IMR-90 (cell line): ENCODE measurements around the gene CCDC120. TPM values are rescaled to one million over a fixed set of nuclear protein-coding genes. Genes with fewer than 3 reads are reported as not detected.

Experiments used
- ATAC-seq: fragments of 200-7000 bp; cut with Tn5 transposase; 2 replicates; pipeline ENCODE4 v1.9.1; 2020; ENCODE audit warnings: low read depth, mild to moderate bottlenecking, moderate library complexity
- BruUV-seq: library from RNA; stranded (reverse); fragments of 400-500 nt; replicated peaks from 2 replicates; lab custom pipeline; 2021; lab: Mats Ljungman, UMichigan
- CTCF ChIA-PET: fragments of 300-600 bp; formaldehyde crosslinking; extraction: SDS; loops from one replicate; lab custom pipeline; 2021; ENCODE audit warnings: antibody characterized with exemption; lab: Yijun Ruan, JAX
- POLR2A ChIA-PET: fragments of 300-600 bp; sonication (Branson Sonifier 250); formaldehyde crosslinking; loops from one replicate; lab custom pipeline; 2022; ENCODE audit warnings: antibody characterized with exemption; ENCODE audit not compliant: unreplicated experiment; lab: Charles Lee
- DNase-seq: peaks from one replicate; pipeline ENCODE4 v3.0.0; 2013
- H2AFZ ChIP-seq: replicated peaks from 2 replicates; pipeline ENCODE3; 2013; ENCODE audit warnings: low read length, mild to moderate bottlenecking; ENCODE audit not compliant: poor library complexity
- H2AK5ac ChIP-seq: 2 replicates; pipeline ENCODE4 v1.6.1; 2013; ENCODE audit warnings: low read depth, low read length, inconsistent platforms
- H2AK9ac ChIP-seq: replicated peaks from 2 replicates; pipeline ENCODE3; 2013; ENCODE audit warnings: mild to moderate bottlenecking, low read depth, low read length, moderate library complexity; ENCODE audit not compliant: poor library complexity
- H2BK120ac ChIP-seq: 2 replicates; pipeline ENCODE4 v1.6.1; 2013; ENCODE audit warnings: low read depth, low read length, inconsistent platforms
- H2BK15ac ChIP-seq: 3 replicates; pipeline ENCODE4 v1.6.1; 2013; ENCODE audit warnings: low read depth, low read length, inconsistent platforms
- H2BK20ac ChIP-seq: 2 replicates; pipeline ENCODE4 v1.6.1; 2013; ENCODE audit warnings: low read depth, mild to moderate bottlenecking, inconsistent platforms, low read length, moderate library complexity
- H2BK5ac ChIP-seq: 2 replicates; pipeline ENCODE4 v1.6.1; 2013; ENCODE audit warnings: mild to moderate bottlenecking, low read depth, low read length, inconsistent platforms; ENCODE audit not compliant: poor library complexity, severe bottlenecking
- H3K14ac ChIP-seq: replicated peaks from 2 replicates; pipeline ENCODE4 v1.6.1; 2013; ENCODE audit warnings: low read depth, low read length, inconsistent platforms
- H3K18ac ChIP-seq: 2 replicates; pipeline ENCODE4 v1.6.1; 2013; ENCODE audit warnings: low read depth, low read length, control low read depth
- H3K23ac ChIP-seq: 2 replicates; pipeline ENCODE4 v1.6.1; 2013; ENCODE audit warnings: low read depth, low read length, inconsistent platforms
- H3K27ac ChIP-seq: 2 replicates; pipeline ENCODE4 v1.5.1; 2013; ENCODE audit warnings: mild to moderate bottlenecking, control low read depth, low read length; ENCODE audit not compliant: insufficient read depth
- H3K27me3 ChIP-seq: 2 replicates; pipeline ENCODE4 v1.6.1; 2013; ENCODE audit warnings: low read length; ENCODE audit not compliant: control insufficient read depth, insufficient read depth
- H3K36me3 ChIP-seq: 2 replicates; pipeline ENCODE4 v1.6.1; 2013; ENCODE audit warnings: low read length, mixed read lengths; ENCODE audit not compliant: control insufficient read depth, insufficient read depth
- H3K4ac ChIP-seq: 2 replicates; pipeline ENCODE4 v1.6.1; 2013; ENCODE audit warnings: low read depth, low read length, inconsistent platforms
- H3K4me1 ChIP-seq: 2 replicates; pipeline ENCODE4 v1.6.1; 2013; ENCODE audit warnings: low read length, mixed read lengths; ENCODE audit not compliant: control insufficient read depth, insufficient read depth
- H3K4me2 ChIP-seq: 2 replicates; pipeline ENCODE4 v1.6.1; 2013; ENCODE audit warnings: low read depth, mild to moderate bottlenecking, control low read depth, low read length, moderate library complexity
- H3K4me3 ChIP-seq: 2 replicates; pipeline ENCODE4 v1.5.1; 2013; ENCODE audit warnings: low read depth, mild to moderate bottlenecking, control low read depth, low read length, moderate library complexity; ENCODE audit not compliant: insufficient read depth
- H3K56ac ChIP-seq: 2 replicates; pipeline ENCODE4 v1.6.1; 2013; ENCODE audit warnings: low read length, inconsistent platforms; ENCODE audit not compliant: insufficient read depth; ENCODE audit errors: extremely low read depth
- H3K79me1 ChIP-seq, 2 experiments: 2 replicates each; pipeline ENCODE4 v1.6.1; 2013; ENCODE audit warnings: low read length in 2 of 2, inconsistent platforms in 1 of 2, low read depth in 1 of 2
- H3K9ac ChIP-seq: 2 replicates; pipeline ENCODE4 v1.6.1; 2013; ENCODE audit warnings: low read depth, low read length, control low read depth
- H3K9me1 ChIP-seq: 2 replicates; pipeline ENCODE4 v1.6.1; 2013; ENCODE audit warnings: low read length, inconsistent platforms; ENCODE audit not compliant: insufficient read depth
- H3K9me3 ChIP-seq: 2 replicates; pipeline ENCODE4 v1.6.1; 2013; ENCODE audit warnings: low read length; ENCODE audit not compliant: control insufficient read depth, insufficient read depth
- H4K20me1 ChIP-seq: 2 replicates; pipeline ENCODE4 v1.6.1; 2013; ENCODE audit warnings: low read length, inconsistent platforms; ENCODE audit not compliant: insufficient read depth
- H4K5ac ChIP-seq: 2 replicates; pipeline ENCODE4 v1.6.1; 2013; ENCODE audit warnings: mild to moderate bottlenecking, low read depth, low read length, control low read depth
- H4K8ac ChIP-seq, 2 experiments: 2 replicates each; pipeline ENCODE4 v1.6.1; 2013; ENCODE audit warnings: low read depth in 2 of 2, low read length in 2 of 2, control low read depth in 1 of 2, inconsistent platforms in 1 of 2
- H4K91ac ChIP-seq: 2 replicates; pipeline ENCODE4 v1.6.1; 2013; ENCODE audit warnings: low read depth, low read length, inconsistent platforms; ENCODE audit not compliant: insufficient read depth
- BHLHE40 ChIP-seq: fragments of 150-350 bp; IDR thresholded peaks from 2 replicates; pipeline ENCODE4 v1.6.1; 2016; ENCODE audit warnings: mild to moderate bottlenecking, low read depth, low read length
- CHD1 ChIP-seq: IDR thresholded peaks from 2 replicates; pipeline ENCODE4 v1.6.1; 2012; ENCODE audit warnings: low read depth, low read length, improper control_type of control experiment
- CTCF ChIP-seq: conservative IDR thresholded peaks from 2 replicates; pipeline ENCODE4 v1.5.1; 2012; ENCODE audit warnings: mild to moderate bottlenecking, low read depth, low read length, improper control_type of control experiment
- ELK1 ChIP-seq: fragments of 150-350 bp; IDR thresholded peaks from 2 replicates; pipeline ENCODE4 v1.6.1; 2016; ENCODE audit warnings: low read depth, mild to moderate bottlenecking, low read length, moderate library complexity, borderline replicate concordance
- FOS ChIP-seq: fragments of 150-350 bp; IDR thresholded peaks from 2 replicates; pipeline ENCODE4 v1.6.1; 2016; ENCODE audit warnings: low read depth, low read length
- MAFK ChIP-seq: IDR thresholded peaks from 2 replicates; pipeline ENCODE4 v1.6.1; 2012; ENCODE audit warnings: low read depth, low read length, improper control_type of control experiment
- MAZ ChIP-seq: IDR thresholded peaks from 2 replicates; pipeline ENCODE4 v1.6.1; 2012; ENCODE audit warnings: low read depth, mild to moderate bottlenecking, low read length, improper control_type of control experiment, moderate library complexity, borderline replicate concordance
- MXI1 ChIP-seq: IDR thresholded peaks from 2 replicates; pipeline ENCODE4 v1.6.1; 2012; ENCODE audit warnings: low read depth, mild to moderate bottlenecking, low read length, moderate library complexity, borderline replicate concordance
- RAD21 ChIP-seq: IDR thresholded peaks from 2 replicates; pipeline ENCODE4 v1.6.1; 2012; ENCODE audit warnings: low read length, improper control_type of control experiment
- RCOR1 ChIP-seq: IDR thresholded peaks from 2 replicates; pipeline ENCODE4 v1.6.1; 2012; ENCODE audit warnings: mild to moderate bottlenecking, low read length, improper control_type of control experiment; ENCODE audit not compliant: insufficient replicate concordance
- RFX5 ChIP-seq: IDR thresholded peaks from 2 replicates; pipeline ENCODE4 v1.8.0; 2012; ENCODE audit warnings: low read depth, mild to moderate bottlenecking, low read length, moderate library complexity
- SMC3 ChIP-seq: fragments of 150-350 bp; IDR thresholded peaks from 2 replicates; pipeline ENCODE4 v1.6.1; 2016; ENCODE audit warnings: low read depth, mild to moderate bottlenecking, antibody characterized with exemption, low read length, moderate library complexity
- USF2 ChIP-seq: fragments of 150-350 bp; IDR thresholded peaks from 2 replicates; pipeline ENCODE4 v1.6.1; 2017; ENCODE audit warnings: mild to moderate bottlenecking, antibody characterized with exemption, low read length, low read depth
- WGBS, 2 experiments: methylation state at CpG; one replicate each; pipeline versions ENCODE4 v1.1.5 to v1.1.7; 2013; ENCODE audit warnings: missing lambda C conversion rate in 2 of 2; ENCODE audit not compliant: insufficient read length in 1 of 2; ENCODE audit errors: extremely low coverage in 2 of 2; 5-methylcytosine and 5-hydroxymethylcytosine counted together
- dilution Hi-C: fragments of 300-500 bp; cut with HindIII; formaldehyde crosslinking; loops from one replicate; pipeline ENCODE4 v1.14.3; 2018; ENCODE audit warnings: low sequenced_read_pairs; ENCODE audit not compliant: unreplicated experiment
- in situ Hi-C: fragments of 300-500 bp; cut with MboI; formaldehyde crosslinking; loops from 3 replicates; pipeline ENCODE4 v1.14.3; 2019; ENCODE audit warnings: low sequenced_read_pairs, inconsistent platforms, mixed read lengths
- intact Hi-C: fragments of 100-400 bp; cut with micrococcal nuclease; formaldehyde crosslinking; loops from 2 replicates; pipeline ENCODE4 v1.10.0; 2022
- polyA plus RNA-seq, 3 experiments: library from polyadenylated mRNA; depleted of rRNA; stranded (reverse); fragments of >200 nt; gene quantifications; 2 replicates each; pipeline ENCODE4 v1.2.3, GENCODE V29; 2012; ENCODE audit warnings: low replicate concordance in 1 of 3
- total RNA-seq: library from RNA; depleted of rRNA; stranded (reverse); fragments of >200 nt; gene quantifications from 2 replicates; pipeline ENCODE4 v1.2.3, GENCODE V29; 2012

CCDC120 gene
- total and polyA plus RNA-seq, 2 of the 4 experiments (the other 2 are of a cell fraction), result 0.18 to 2.0 TPM

- Histone ChIP-seq H3K9me1 (no peaks in the 10 kb centered on the region), H3K23ac (no peak overlapping the region), H3K14ac (no peak overlapping the region), H3K18ac (no peak overlapping the region), H3K9me3 (no peaks in the 10 kb centered on the region), H3K4me2 (no peak overlapping the region), H2AK9ac (no peak overlapping the region), H3K79me1 (no peaks in the 10 kb centered on the region), H2BK5ac (no peak overlapping the region), H3K56ac (no peak overlapping the region), H2BK15ac (no peak overlapping the region), H4K8ac (no peak overlapping the region), H3K4me1 (no peaks in the 10 kb centered on the region), H2AK5ac (no peak overlapping the region), H3K27ac (no peak overlapping the region), H3K9ac (no peak overlapping the region), H2AFZ (no peak overlapping the region), H2BK120ac (no peak overlapping the region), H3K4ac (no peak overlapping the region), H3K27me3 (no peaks in the 10 kb centered on the region), H4K5ac (no peak overlapping the region), H4K91ac (no peak overlapping the region), H2BK20ac (no peak overlapping the region), H3K4me3 (no peak overlapping the region), H4K20me1 (no peaks in the 10 kb centered on the region), H3K36me3 (no peaks in the 10 kb centered on the region; the same call in 1 of the 2 replicates)
- WGBS, 2 experiments, result no CpG with 5 or more reads among the region's 7 CpGs
- ATAC-seq, result peak; percentile 96
- POLR2A ChIA-PET, result no interaction called here
- TF ChIP-seq FOS, result no peak
- no peak for TF ChIP-seq USF2
- no peak for TF ChIP-seq BHLHE40
- TF ChIP-seq MXI1, result 0 out of 2 replicates have a peak, but pooled peaks have one; percentile 37
- no peak for TF ChIP-seq RFX5
- peak; percentile 45 for TF ChIP-seq RAD21
- no peak for TF ChIP-seq CHD1
- TF ChIP-seq MAZ, result no peak
- no peak for TF ChIP-seq RCOR1
- peak; percentile 51 for TF ChIP-seq CTCF
- TF ChIP-seq SMC3, result peak; percentile 37; the same call in 1 of the 2 replicates
- TF ChIP-seq ELK1, result no peak
- TF ChIP-seq MAFK, result no peak
- in situ Hi-C loops, result no loop called here
- DNase-seq, result peak; percentile 52
- CTCF ChIA-PET, result no interaction called here
- intact Hi-C loops, result no loop called here
- BruUV-seq, result no TSS peak
- dilution Hi-C loops, result no loop called here
Observed at GRCh38 chrX:49106930-49107329, 48.1 kb downstream of the CCDC120 start.
